HL-60 (cell line): ENCODE measurements around the gene FGFBP3.

Experiments used
- CTCF ChIP-seq: IDR thresholded peaks from one replicate; pipeline ENCODE4 v1.5.1; 2011; ENCODE audit warnings: low read length, control low read depth, inconsistent platforms; ENCODE audit not compliant: insufficient read depth
- POLR2AphosphoS5 ChIP-seq: IDR thresholded peaks from 2 replicates; pipeline ENCODE4 v1.6.1; 2012; ENCODE audit warnings: low read depth

- TF ChIP-seq CTCF (no peak), POLR2AphosphoS5 (no peak)
Measured at GRCh38 chr10:91891125-91892001, 17.9 kb downstream of the FGFBP3 start.
